Memory B cell (primary cell): ENCODE results near the gene APOBR.

Source experiments
- ATAC-seq: fragments of 150-1000 bp; cut with Tn5 transposase; 2 replicates; pipeline ENCODE4 v1.10.0; 2021; ENCODE audit warnings: low read depth, mild to moderate bottlenecking, moderate library complexity
- DNase-seq, 2 donors: peaks; one replicate each; pipeline ENCODE4 v3.0.0; 2022; ENCODE audit warnings: low spot score in 2 of 2
- H3K27ac Mint-ChIP-seq: one replicate; pipeline ENCODE4 v1.8.0; 2022; ENCODE audit warnings: mild to moderate bottlenecking, moderate library complexity, mixed read lengths
- H3K27me3 Mint-ChIP-seq: one replicate; pipeline ENCODE4 v1.8.0; 2022; ENCODE audit warnings: mixed read lengths
- H3K36me3 Mint-ChIP-seq: one replicate; pipeline ENCODE4 v1.8.0; 2022; ENCODE audit warnings: mild to moderate bottlenecking, mixed read lengths
- H3K4me1 Mint-ChIP-seq: one replicate; pipeline ENCODE4 v1.8.0; 2022; ENCODE audit warnings: mixed read lengths
- H3K4me3 Mint-ChIP-seq: one replicate; pipeline ENCODE4 v1.8.0; 2022; ENCODE audit warnings: mild to moderate bottlenecking, moderate library complexity, mixed read lengths
- H3K9me3 Mint-ChIP-seq: one replicate; pipeline ENCODE4 v1.8.0; 2022; ENCODE audit warnings: mixed read lengths

Gene APOBR

DNA sequence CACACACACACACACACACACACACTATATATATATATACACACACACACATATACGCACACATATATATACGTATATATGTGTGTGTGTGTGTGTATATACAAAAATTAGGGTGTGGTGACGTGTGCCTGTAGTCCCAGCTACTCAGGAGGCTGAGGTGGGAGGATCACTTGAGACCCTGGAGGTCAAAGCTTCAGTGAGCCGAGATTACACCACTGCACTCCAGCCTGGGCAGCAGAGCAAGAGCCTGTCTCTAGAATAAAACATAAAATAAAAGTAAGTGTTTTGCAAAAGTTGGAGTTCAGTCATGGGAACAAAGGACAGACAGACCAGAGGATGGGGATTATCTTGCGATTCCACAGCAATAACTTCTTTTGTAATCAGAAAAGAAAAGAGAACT lies 33.5 kb downstream of the APOBR start:
- H3K4me1 Mint-ChIP-seq: peaks cover 5% of the 10 kb centered on the region
- ATAC-seq (no peak), DNase-seq (no peak)
- no peaks in the 10 kb centered on the region for H3K36me3 Mint-ChIP-seq
- no peak overlapping the region for H3K27ac Mint-ChIP-seq
- H3K27me3 Mint-ChIP-seq: peaks cover 2% of the 10 kb centered on the region
- H3K9me3 Mint-ChIP-seq: no peaks in the 10 kb centered on the region
- H3K4me3 Mint-ChIP-seq: no peak overlapping the region

DNA sequence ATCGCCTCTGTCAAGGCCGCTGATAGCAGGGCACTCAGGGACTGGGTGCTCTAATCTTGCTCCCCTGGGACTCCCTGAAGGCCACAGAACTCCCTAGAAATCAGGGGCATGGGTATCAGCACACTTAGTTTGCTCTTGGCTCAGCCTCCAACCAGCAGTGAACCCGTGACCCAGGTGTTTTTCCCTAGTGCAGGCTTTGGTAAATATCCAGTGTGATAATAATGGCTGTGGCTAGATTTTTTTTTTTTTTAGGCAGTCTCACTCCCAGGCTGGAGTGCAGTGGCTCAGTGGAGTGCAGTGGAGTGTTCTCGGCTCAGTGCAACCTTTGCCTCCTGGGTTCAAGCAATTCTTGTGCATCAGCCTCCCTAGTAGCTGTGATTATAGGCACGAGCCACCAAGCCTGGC lies 34.0 kb downstream of the APOBR start:
- Mint-ChIP-seq H3K4me3 (no peak overlapping the region), H3K27me3 (peaks cover 2% of the 10 kb centered on the region), H3K27ac (no peak overlapping the region), H3K4me1 (peaks cover 2% of the 10 kb centered on the region), H3K36me3 (no peaks in the 10 kb centered on the region), H3K9me3 (no peaks in the 10 kb centered on the region)
- ATAC-seq (no peak), DNase-seq (no peak)

DNA sequence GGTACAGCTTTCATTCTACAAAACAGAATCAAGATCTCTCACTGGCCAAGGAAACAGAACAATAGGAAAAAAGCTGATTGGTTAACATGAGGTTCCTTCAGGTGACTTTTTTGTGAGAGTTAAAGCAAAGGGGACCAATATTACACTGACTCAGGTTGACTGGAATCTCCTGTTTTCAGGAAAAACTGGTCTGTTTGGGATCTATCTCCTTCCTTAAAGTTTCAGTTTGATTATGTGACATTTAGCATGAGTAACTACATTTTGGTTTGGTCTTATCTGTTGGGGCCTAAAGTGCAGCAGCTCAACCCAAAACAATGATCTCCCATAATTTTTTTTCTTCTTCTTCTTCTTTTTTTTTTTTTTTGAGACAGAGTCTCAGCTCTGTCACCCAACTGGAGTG lies 34.7 kb downstream of the APOBR start:
- peaks cover 2% of the 10 kb centered on the region for H3K4me1 Mint-ChIP-seq
- no peaks in the 10 kb centered on the region for H3K9me3 Mint-ChIP-seq
- ATAC-seq (no peak), DNase-seq (no peak)
- H3K27ac Mint-ChIP-seq: no peak overlapping the region
- H3K4me3 Mint-ChIP-seq: no peak overlapping the region
- no peaks in the 10 kb centered on the region for H3K36me3 Mint-ChIP-seq
- peaks cover 2% of the 10 kb centered on the region for H3K27me3 Mint-ChIP-seq

DNA sequence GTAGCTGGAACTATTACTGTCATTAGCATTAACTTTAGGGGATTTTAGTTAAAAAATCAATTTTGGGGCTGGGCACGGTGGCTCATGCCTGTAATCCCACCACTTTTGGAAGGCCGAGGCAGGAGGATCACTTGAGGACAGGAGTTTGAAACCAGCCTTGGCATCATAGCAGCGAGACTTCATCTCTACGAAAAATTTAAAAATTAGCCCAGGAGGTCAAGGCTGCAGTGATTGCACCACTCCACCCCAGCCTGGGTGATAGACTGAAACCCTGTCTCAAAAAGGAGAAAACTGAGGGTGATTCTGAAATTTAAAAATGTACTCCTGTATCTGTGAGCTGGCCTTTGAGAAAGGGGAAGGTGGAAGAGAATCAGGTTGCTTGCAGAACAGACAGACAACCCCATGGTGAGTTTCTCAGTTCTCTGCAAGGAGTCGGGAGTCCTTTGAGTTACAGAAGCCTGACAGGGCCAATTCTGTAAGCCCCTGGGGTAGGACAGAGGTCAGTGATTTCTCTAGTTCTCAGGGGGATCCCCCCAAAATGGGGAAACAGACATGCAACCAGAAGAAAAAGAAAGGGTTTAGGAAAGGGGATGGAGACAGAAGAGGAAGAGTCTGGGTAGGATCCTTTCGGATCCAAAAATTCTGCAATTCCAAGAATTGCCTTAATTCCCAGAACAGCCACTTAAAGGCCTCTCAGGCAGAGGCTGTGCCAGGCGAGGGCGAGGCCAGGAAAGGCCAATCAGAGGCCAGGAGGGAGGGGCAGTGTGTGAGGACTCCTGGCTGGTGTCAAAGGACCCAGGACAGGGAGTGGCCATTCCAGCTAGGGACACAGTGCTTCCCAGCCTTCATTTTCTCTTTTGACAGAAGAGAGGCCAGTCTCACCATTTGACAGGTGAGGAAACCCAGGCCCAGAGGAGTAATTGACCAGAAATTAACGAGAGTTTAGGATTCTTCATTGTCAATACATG lies 37.6 kb downstream of the APOBR start:
- Mint-ChIP-seq H3K36me3 (peaks cover 3% of the 10 kb centered on the region), H3K27me3 (peaks cover 6% of the 10 kb centered on the region), H3K27ac (no peak overlapping the region), H3K9me3 (peaks cover 2% of the 10 kb centered on the region), H3K4me3 (no peak overlapping the region), H3K4me1 (no peaks in the 10 kb centered on the region)
- DNase-seq (no peak), ATAC-seq (no peak)

DNA sequence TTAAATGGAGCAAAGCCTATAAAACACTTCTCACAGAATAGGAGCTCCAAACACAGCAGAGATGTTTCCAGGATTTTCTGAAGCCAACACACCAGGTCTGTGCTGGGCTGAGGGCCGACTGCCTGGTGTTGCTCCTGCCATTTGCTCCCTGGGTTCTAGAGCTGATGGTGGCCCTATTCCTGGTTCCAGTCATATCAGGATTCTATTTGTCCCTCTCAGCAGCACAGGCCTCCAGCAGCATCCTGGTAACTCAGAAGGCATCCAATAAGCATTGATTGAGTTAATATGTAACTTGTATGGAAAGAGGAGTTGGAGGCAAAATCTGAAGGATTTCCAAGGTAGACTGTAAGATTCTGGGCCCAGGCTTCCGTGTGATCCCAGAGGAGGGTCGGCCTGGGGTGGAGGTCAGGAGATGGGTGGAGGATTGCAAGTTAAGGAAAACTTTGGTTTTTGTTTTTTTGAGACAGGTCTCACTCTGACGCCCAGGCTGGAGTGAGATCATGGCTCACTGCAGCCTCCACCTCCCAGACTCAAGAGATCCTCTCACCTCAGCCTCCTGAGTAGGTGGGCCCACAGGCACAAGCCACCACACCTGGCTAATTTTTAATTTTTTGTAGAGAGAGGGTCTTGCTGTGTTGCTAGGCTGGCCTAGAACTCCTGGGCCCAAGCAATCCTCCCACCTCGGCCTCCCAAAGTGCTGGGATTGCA lies 38.7 kb downstream of the APOBR start:
- H3K9me3 Mint-ChIP-seq: peaks cover 2% of the 10 kb centered on the region
- H3K4me1 Mint-ChIP-seq: no peaks in the 10 kb centered on the region
- H3K27ac Mint-ChIP-seq: no peak overlapping the region
- DNase-seq: no peak
- no peak overlapping the region for H3K4me3 Mint-ChIP-seq
- H3K36me3 Mint-ChIP-seq: peaks cover 4% of the 10 kb centered on the region
- H3K27me3 Mint-ChIP-seq: peaks cover 10% of the 10 kb centered on the region
- ATAC-seq: no peak

DNA sequence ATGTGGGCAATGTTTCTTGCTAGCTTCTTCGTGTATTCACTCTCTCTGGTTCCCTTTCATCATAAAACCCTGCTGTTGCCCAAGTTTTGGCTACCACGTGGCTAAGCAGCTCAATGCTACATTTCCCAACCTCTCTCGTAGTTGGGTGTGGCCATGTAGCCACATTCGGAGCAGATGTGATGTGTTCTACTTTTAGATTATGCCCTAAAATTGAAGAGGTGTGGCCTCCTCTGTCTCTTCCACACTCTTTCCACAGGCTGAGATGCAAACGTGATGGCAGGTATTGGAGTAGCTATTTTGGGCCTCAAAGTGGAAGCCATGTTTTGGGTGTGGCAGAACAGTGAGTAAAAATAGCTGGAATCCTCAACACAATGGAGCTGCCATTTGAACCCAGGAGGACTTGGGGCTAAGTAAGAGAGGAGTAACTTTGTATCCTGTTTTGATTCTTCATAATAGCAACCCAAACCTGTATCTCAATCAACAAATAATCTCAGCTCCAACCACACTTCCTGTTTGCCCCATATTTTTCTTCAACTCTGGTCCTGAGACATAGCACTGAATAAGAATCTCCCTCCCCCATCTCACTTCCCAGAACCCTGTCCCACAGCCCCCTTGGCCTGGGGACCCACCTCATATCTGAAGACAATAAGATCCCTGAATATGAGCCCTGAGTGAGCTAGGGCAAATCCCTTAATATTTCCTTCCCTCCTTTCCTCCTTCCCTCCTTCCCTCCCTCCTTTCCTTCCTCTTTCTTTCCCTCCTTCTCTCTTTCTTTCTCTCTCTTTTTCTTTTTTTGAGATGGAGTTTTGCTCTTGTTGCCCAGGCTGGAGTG lies 40.3 kb downstream of the APOBR start:
- H3K27ac Mint-ChIP-seq: no peak overlapping the region
- ATAC-seq (no peak), DNase-seq (no peak)
- peaks cover 4% of the 10 kb centered on the region for H3K36me3 Mint-ChIP-seq
- H3K9me3 Mint-ChIP-seq: peaks cover 2% of the 10 kb centered on the region
- peaks cover 15% of the 10 kb centered on the region for H3K27me3 Mint-ChIP-seq
- no peak overlapping the region for H3K4me3 Mint-ChIP-seq
- no peaks in the 10 kb centered on the region for H3K4me1 Mint-ChIP-seq

DNA sequence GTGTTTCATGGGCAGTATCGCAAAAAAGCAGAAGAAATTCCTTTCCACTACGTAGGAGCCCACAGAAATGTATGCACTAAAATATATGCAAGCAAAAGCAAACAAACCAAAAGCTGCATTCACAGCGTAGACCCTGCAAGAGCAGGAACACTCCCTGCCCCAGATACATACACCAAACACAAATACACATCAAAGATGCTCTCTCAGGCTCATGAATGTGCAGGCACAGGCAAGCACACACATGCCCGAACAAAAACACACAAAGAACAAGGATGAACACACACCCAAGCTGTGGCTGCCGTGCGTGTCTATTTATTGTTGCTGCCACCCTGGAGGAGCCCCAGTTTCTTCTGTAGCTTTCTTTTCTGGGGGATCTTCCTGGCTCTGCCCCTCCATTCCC lies 42.6 kb downstream of the APOBR start:
- peaks cover 2% of the 10 kb centered on the region for H3K9me3 Mint-ChIP-seq
- DNase-seq: no peak
- peaks cover 4% of the 10 kb centered on the region for H3K36me3 Mint-ChIP-seq
- H3K27ac Mint-ChIP-seq: no peak overlapping the region
- H3K27me3 Mint-ChIP-seq: peaks cover 19% of the 10 kb centered on the region
- H3K4me1 Mint-ChIP-seq: no peaks in the 10 kb centered on the region
- H3K4me3 Mint-ChIP-seq: no peak overlapping the region
- ATAC-seq: no peak

DNA sequence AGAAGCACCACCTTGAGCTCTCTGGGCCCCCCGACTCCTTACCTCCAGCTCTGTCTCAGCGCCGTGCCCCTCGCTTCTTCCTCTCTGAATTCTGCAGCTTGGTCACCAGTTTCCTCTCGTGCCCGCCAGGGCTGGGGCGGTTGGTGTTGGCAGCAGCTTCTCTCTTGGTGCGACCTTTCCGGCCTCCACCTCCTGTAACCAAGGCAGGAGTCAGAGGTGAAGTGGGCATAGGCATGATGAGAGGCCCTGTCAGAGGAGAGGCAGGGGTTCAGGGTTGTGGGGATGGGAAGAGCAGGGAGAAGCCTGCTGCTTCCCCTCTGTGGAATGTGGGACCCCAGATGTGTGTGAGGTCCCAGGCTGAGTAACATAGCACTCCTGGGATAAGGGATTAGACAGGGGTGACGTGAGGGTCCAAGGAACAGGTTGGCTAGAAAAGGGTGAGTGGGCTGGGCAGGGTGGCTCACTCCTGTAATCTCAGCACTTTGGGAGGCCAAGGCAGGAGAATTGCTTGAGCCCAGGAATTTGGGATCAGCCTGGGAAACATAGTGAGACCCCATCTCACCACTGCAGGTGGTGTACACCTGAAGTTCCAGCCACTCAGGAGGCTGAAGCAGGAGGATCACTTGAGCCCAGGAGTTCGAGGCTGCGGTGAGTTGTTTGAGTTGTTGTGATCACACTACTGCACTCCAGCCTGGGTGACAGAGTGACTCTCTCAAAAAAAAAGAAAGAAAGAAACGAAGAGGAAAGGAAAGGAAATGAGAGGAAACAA lies 43.7 kb downstream of the APOBR start:
- DNase-seq: no peak
- peaks cover 2% of the 10 kb centered on the region for H3K9me3 Mint-ChIP-seq
- no peak for ATAC-seq
- H3K4me1 Mint-ChIP-seq: peaks cover 2% of the 10 kb centered on the region
- H3K4me3 Mint-ChIP-seq: no peak overlapping the region
- H3K27me3 Mint-ChIP-seq: peaks cover 18% of the 10 kb centered on the region
- H3K27ac Mint-ChIP-seq: no peak overlapping the region
- H3K36me3 Mint-ChIP-seq: peaks cover 4% of the 10 kb centered on the region

DNA sequence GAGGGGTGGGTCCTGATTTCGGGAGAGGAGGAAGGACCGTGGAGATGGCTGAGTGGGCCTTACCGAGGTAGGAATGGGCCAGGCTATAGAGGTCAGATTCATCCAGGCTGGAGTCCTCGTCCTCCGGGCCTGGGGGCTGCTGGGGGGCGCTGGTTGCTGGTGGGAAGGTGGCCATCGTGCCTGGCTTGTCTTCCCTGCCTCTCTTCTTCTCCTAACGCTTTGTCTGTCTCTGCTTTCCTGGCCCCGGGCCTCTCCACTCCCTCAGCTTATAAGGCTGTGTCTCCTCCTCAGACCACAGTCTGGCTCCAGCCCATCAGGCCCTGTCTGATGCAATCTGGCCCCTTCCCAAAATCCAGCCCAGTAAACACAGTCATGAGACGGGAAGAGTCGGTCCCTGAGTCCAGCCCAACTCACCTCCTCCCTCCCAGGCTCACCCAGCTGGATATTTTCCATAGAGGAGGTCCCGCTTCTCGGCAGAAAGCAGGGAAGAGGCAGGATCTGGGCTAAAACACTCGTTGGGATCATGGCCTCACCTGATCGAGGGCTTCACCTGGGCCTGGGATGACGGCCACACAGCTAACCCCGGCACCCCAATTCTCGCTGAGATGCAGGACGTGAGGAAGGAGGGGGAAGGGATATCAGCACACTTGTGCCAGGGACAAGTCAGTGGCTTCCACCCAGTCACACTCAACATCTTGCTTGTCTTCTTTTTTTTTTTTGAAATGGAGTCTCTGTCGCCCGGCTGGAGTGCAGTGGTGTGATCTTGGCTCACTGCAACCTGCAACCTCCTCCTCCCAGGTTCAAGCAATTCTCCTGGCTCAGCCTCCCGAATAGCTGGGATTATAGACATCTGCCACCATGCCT lies 44.5 kb downstream of the APOBR start, which contains the start of gene NUPR1:
Gene NUPR1 (minus strand): TSS at position 242 of the 864 bp plus-strand sequence. CDS start 67 bp downstream, at position 175.
- Mint-ChIP-seq H3K9me3 (peaks cover 2% of the 10 kb centered on the region), H3K4me3 (no peak within 1 kb of the TSS), H3K27me3 (peaks cover 18% of the 10 kb centered on the region), H3K27ac (no peak within 1 kb of the TSS), H3K36me3 (peaks cover 4% of the 10 kb centered on the region), H3K4me1 (peaks cover 2% of the 10 kb centered on the region)
- DNase-seq (no peak), ATAC-seq (no peak)

DNA sequence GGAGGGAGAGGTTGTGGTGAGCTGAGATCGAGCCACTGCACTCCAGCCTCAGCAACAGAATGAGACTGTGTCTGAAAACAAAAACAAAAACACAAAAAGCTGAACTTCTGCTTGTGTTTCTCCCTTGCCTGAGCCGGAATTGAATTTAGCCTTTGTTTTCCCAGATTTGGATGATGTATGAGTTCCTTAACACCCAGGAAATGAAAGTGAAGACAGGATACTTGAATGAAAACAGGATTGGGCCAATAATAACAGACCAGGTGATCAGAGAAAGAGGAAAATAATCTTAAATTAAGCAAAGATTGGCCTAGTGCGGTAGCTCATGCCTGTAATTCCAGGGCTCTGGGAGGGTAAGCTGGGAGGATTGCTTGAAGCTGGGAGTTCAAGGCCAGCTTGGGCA lies 45.9 kb downstream of the APOBR start:
- Mint-ChIP-seq H3K4me1 (peaks cover 2% of the 10 kb centered on the region), H3K27ac (no peak overlapping the region)
- DNase-seq: no peak

DNA sequence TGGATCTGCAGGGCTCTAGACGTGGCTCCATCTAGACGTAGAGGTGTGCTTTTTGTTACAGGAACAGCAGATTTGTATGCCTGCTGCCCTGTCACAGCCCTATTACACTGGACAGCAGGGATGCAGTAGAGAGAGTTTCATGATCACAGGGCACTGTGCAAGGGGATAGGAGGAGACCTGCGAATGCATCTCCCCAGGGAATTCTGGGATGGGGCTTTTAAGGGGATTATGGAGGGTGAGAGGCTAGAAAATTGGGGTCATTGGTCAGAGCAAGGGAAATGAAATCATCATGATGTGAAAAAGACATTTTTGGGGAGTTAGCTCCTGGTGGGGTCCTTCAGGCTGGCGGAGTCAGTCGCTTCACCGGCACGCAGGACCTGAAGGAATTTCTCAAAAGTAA lies 48.2 kb downstream of the APOBR start:
- H3K36me3 Mint-ChIP-seq: peaks cover 1% of the 10 kb centered on the region
- ATAC-seq: no peak
- H3K27ac Mint-ChIP-seq: no peak overlapping the region

More for the DNA sequence above, 45.9 kb downstream of the APOBR start:
- Mint-ChIP-seq H3K27me3 (peaks cover 17% of the 10 kb centered on the region), H3K9me3 (peaks cover 2% of the 10 kb centered on the region), H3K4me3 (no peak overlapping the region), H3K36me3 (peaks cover 4% of the 10 kb centered on the region)
- no peak for ATAC-seq

DNA sequence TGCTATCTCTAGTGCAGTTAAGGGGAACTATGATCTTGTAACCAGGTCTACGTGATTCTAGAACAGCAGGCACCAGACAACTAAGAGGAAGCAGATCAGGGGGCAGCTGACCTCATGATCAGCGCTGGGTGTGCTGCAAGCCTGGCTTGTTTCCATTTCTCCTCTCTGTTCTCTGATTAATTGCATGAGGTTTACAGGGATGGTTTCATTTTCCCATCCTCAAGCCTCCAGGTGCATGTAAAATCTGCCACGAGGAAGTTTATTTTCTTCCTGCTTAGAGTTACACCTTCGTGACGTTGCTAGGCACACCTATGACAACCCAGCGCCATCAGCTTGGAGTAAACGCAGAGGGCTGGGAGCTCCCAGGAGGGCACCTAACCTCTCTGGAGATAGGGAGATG lies 48.6 kb downstream of the APOBR start:
- H3K27me3 Mint-ChIP-seq: peaks cover 10% of the 10 kb centered on the region
- peaks cover 2% of the 10 kb centered on the region for H3K4me1 Mint-ChIP-seq
- DNase-seq (no peak), ATAC-seq (peak; percentile 95)
- H3K9me3 Mint-ChIP-seq: no peaks in the 10 kb centered on the region
- no peak overlapping the region for H3K27ac Mint-ChIP-seq
- peak overlapping the region; percentile 37 for H3K4me3 Mint-ChIP-seq
- no peaks in the 10 kb centered on the region for H3K36me3 Mint-ChIP-seq

More for the DNA sequence above, 48.2 kb downstream of the APOBR start:
- peaks cover 2% of the 10 kb centered on the region for H3K4me1 Mint-ChIP-seq
- DNase-seq: no peak
- no peaks in the 10 kb centered on the region for H3K9me3 Mint-ChIP-seq
- H3K4me3 Mint-ChIP-seq: no peak overlapping the region
- H3K27me3 Mint-ChIP-seq: peaks cover 13% of the 10 kb centered on the region
